ENCODE data around the gene SSC4D.
A peak's percentile ranks its signal among the peaks of the same experiment; 100 is the strongest.
"Not testable (repeated sequence)": the region's sequence is repeated elsewhere in the genome, so short reads cannot be mapped to it uniquely, and the experiment has no call there.

GRCh38 chr7:76437873-76438272 is 28.4 kb upstream of the SSC4D start:
- TF ChIP-seq, protein P1, sequence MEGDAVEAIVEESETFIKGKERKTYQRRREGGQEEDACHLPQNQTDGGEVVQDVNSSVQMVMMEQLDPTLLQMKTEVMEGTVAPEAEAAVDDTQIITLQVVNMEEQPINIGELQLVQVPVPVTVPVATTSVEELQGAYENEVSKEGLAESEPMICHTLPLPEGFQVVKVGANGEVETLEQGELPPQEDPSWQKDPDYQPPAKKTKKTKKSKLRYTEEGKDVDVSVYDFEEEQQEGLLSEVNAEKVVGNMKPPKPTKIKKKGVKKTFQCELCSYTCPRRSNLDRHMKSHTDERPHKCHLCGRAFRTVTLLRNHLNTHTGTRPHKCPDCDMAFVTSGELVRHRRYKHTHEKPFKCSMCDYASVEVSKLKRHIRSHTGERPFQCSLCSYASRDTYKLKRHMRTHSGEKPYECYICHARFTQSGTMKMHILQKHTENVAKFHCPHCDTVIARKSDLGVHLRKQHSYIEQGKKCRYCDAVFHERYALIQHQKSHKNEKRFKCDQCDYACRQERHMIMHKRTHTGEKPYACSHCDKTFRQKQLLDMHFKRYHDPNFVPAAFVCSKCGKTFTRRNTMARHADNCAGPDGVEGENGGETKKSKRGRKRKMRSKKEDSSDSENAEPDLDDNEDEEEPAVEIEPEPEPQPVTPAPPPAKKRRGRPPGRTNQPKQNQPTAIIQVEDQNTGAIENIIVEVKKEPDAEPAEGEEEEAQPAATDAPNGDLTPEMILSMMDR (IDR thresholded peaks at IDR 0.05), result peak in 1 of 3 experiments; percentile 22
- not testable (repeated sequence) for TF ChIP-seq POLR2A (IDR thresholded peaks at IDR 0.05); POLR2AphosphoS5 (IDR thresholded peaks at IDR 0.05; ENCODE audit: insufficient read depth in 1 of 2, low read depth in 1 of 2)

Measured in vagina (tissue), 2 donors.